Neuronal stem cell (in vitro differentiated cells): ENCODE measurements around the gene TSPAN9.

ENCODE experiments used
- DNase-seq: peaks from one replicate; pipeline ENCODE4 v3.0.0-alpha.2; 2013; ENCODE audit warnings: low spot score
- H2AFZ ChIP-seq: one replicate; pipeline ENCODE4 v1.6.1; 2013; ENCODE audit warnings: mild to moderate bottlenecking, low read length, inconsistent platforms
- H2AK5ac ChIP-seq: 2 replicates; pipeline ENCODE4 v1.6.1; 2013; ENCODE audit warnings: low read depth, mild to moderate bottlenecking, inconsistent platforms, low read length, moderate library complexity, mixed read lengths
- H2BK120ac ChIP-seq: 2 replicates; pipeline ENCODE4 v1.6.1; 2013; ENCODE audit warnings: low read depth, mild to moderate bottlenecking, inconsistent platforms, low read length, moderate library complexity, mixed read lengths
- H2BK12ac ChIP-seq: one replicate; pipeline ENCODE4 v1.6.1; 2013; ENCODE audit warnings: low read length, inconsistent platforms
- H2BK15ac ChIP-seq: 2 replicates; pipeline ENCODE4 v1.6.1; 2013; ENCODE audit warnings: mild to moderate bottlenecking, low read length, inconsistent platforms, mixed read lengths
- H2BK5ac ChIP-seq: one replicate; pipeline ENCODE4 v1.6.1; 2013; ENCODE audit warnings: inconsistent platforms, mild to moderate bottlenecking, low read length, moderate library complexity
- H3K14ac ChIP-seq: one replicate; pipeline ENCODE4 v1.6.1; 2013; ENCODE audit warnings: low read length, inconsistent platforms
- H3K18ac ChIP-seq: 2 replicates; pipeline ENCODE4 v1.6.1; 2013; ENCODE audit warnings: low read length, inconsistent platforms
- H3K23ac ChIP-seq: 2 replicates; pipeline ENCODE4 v1.6.1; 2013; ENCODE audit warnings: low read depth, mild to moderate bottlenecking, mixed read lengths, low read length, inconsistent platforms; ENCODE audit not compliant: poor library complexity
- H3K27ac ChIP-seq: replicated peaks from 3 replicates; pipeline ENCODE4 v1.5.1; 2013; ENCODE audit warnings: low read length, inconsistent platforms
- H3K27me3 ChIP-seq, 3 experiments: 2 replicates each; pipeline ENCODE4 v1.6.1; 2013; ENCODE audit warnings: low read length in 3 of 3, mild to moderate bottlenecking in 2 of 3, inconsistent platforms in 1 of 3, low read depth in 1 of 3, mixed read lengths in 1 of 3, moderate library complexity in 1 of 3; ENCODE audit not compliant: control insufficient read depth in 3 of 3, insufficient read depth in 3 of 3
- H3K36me3 ChIP-seq, 2 donors: replicated peaks in 1 of 2; 2 replicates each; pipeline ENCODE4 v1.6.1; 2013; ENCODE audit warnings: low read length in 2 of 2; ENCODE audit not compliant: control insufficient read depth in 2 of 2, insufficient read depth in 2 of 2
- H3K4ac ChIP-seq: 2 replicates; pipeline ENCODE4 v1.6.1; 2013; ENCODE audit warnings: inconsistent platforms, mild to moderate bottlenecking, low read length, moderate library complexity
- H3K4me1 ChIP-seq, 2 donors: 1 replicate in 1 of 2; 2 replicates in 1 of 2; pipeline ENCODE4 v1.6.1; 2013; ENCODE audit warnings: low read length in 2 of 2, low read depth in 1 of 2; ENCODE audit not compliant: control insufficient read depth in 2 of 2, insufficient read depth in 1 of 2
- H3K4me2 ChIP-seq: one replicate; pipeline ENCODE4 v1.6.1; 2013; ENCODE audit warnings: mild to moderate bottlenecking, low read length, inconsistent platforms; ENCODE audit not compliant: insufficient read depth, poor library complexity, severe bottlenecking
- H3K4me3 ChIP-seq, 2 donors: 2 replicates each; pipeline ENCODE4 v1.5.1; 2013; ENCODE audit warnings: low read length in 2 of 2, mild to moderate bottlenecking in 2 of 2, inconsistent platforms in 1 of 2, moderate library complexity in 1 of 2
- H3K79me1 ChIP-seq: one replicate; pipeline ENCODE4 v1.6.1; 2013; ENCODE audit warnings: low read depth, mild to moderate bottlenecking, inconsistent platforms, low read length, moderate library complexity
- H3K9ac ChIP-seq: one replicate; pipeline ENCODE4 v1.6.1; 2013; ENCODE audit warnings: mild to moderate bottlenecking, low read depth, low read length, inconsistent platforms; ENCODE audit not compliant: poor library complexity
- H3K9me3 ChIP-seq, 2 donors: replicated peaks in 1 of 2; 2 replicates each; pipeline versions ENCODE3 to v1.6.1; 2013; ENCODE audit warnings: low read length in 2 of 2, mild to moderate bottlenecking in 2 of 2, inconsistent platforms in 1 of 2, low read depth in 1 of 2, mixed read lengths in 1 of 2, moderate library complexity in 1 of 2; ENCODE audit not compliant: control insufficient read depth in 2 of 2, insufficient read depth in 1 of 2
- H4K8ac ChIP-seq: one replicate; pipeline ENCODE4 v1.6.1; 2013; ENCODE audit warnings: low read depth, mild to moderate bottlenecking, inconsistent platforms, low read length, moderate library complexity
- H4K91ac ChIP-seq: one replicate; pipeline ENCODE4 v1.6.1; 2013; ENCODE audit warnings: low read length, low read depth, mild to moderate bottlenecking, inconsistent platforms; ENCODE audit not compliant: poor library complexity
- WGBS, 2 donors: extraction: QIAGEN DNeasy Blood & Tissue Kit; methylation state at CpG; one replicate each; pipeline ENCODE4 v1.1.7; 2013; ENCODE audit warnings: missing lambda C conversion rate in 2 of 2, mixed read lengths in 1 of 2; ENCODE audit not compliant: insufficient read length in 2 of 2, insufficient replicate concordance in 1 of 2; ENCODE audit errors: extremely low coverage in 2 of 2; 5-methylcytosine and 5-hydroxymethylcytosine counted together

The TSPAN9 gene

DNA sequence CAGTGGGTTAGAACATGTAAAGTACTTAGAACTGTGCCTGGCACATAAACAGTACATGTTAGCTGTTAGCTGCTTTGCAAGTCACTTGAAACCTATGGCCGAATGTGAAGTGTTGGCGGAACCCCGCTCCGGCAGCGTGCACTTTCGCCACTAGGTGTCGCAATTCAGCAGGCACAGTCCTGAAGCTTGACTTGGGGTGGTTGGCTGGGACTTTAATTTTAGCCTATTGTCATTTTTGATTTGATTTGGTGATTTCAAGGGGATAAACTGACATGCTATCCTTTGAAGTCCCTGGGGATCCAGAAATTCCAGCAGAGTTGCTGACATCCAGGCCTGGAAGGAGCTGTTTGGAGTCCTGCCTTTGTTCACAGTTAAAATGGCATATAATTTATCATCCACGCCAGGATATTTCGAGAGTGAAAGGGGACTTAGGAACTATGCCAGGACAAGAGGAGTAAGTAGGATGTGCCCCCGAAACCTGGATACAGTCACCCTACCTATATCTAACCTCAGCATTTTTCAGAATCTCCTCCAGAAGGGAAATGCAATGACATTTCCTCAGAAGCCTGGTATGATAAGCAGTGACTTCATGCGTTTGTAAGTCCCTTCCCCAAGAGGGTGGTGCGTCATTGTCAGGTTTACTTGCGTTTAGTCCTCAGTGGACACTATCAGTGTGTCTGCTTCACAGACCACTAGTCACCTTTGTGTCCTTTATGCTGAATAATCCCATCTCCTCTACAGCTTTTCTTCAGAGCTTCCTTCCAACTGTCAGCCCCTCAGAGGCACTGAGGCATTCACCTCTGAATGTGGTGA is 3.5 kb upstream of the TSPAN9 start:
- Histone ChIP-seq H3K23ac (no peak overlapping the region), H2AK5ac (no peak overlapping the region), H3K9me3 (no peaks in the 10 kb centered on the region), H3K9ac (no peak overlapping the region), H2BK15ac (no peak overlapping the region), H4K8ac (no peak overlapping the region), H3K79me1 (peaks cover 2% of the 10 kb centered on the region), H3K4me1 (peaks cover 3 to 8% of the 10 kb centered on the region in 2 donors), H3K4me3 (no peak overlapping the region), H3K14ac (no peak overlapping the region), H2BK12ac (no peak overlapping the region), H4K91ac (no peak overlapping the region), H2BK5ac (no peak overlapping the region), H3K36me3 (no peaks in the 10 kb centered on the region), H3K4me2 (no peak overlapping the region), H3K18ac (no peak overlapping the region), H3K4ac (no peak overlapping the region), H2AFZ (no peak overlapping the region), H3K27ac (no peak overlapping the region), H3K27me3 (peaks cover 0 to 23% (median 4%) of the 10 kb centered on the region in 3 experiments), H2BK120ac (no peak overlapping the region)
- DNase-seq, result peak; percentile 81
- no CpG with 5 or more reads among the region's 13 CpGs for WGBS, 2 donors

DNA sequence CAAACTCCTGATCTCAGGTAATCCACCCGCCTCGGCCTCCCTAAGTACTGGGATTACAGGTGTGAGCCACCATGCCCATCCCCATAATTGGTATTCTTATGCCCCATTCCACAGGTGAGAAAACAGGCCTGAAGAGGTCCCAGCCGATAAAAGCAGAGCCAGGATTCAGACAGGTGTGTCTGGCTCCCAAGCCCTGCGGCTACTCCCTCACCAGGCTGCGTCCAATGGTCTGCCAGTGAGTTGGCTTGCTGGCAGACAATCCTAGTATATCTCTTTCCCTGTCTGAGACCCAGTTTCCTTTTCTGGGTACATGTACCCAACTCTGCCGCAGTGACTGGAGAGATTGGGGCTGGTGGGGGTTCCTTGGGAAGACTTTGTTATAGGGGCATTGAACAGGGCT is 1.9 kb upstream of the TSPAN9 start:
- no CpG with 5 or more reads among the region's 6 CpGs for WGBS, 2 donors
- Histone ChIP-seq H3K36me3 (no peaks in the 10 kb centered on the region), H3K27me3 (peaks cover 0 to 13% (median 4%) of the 10 kb centered on the region in 3 experiments), H3K9me3 (no peaks in the 10 kb centered on the region), H4K91ac (no peak overlapping the region), H3K4me1 (peaks cover 3 to 8% of the 10 kb centered on the region in 2 donors), H3K4ac (no peak overlapping the region), H3K4me3 (no peak overlapping the region), H2BK120ac (no peak overlapping the region), H4K8ac (no peak overlapping the region), H3K9ac (no peak overlapping the region), H3K27ac (no peak overlapping the region), H2AK5ac (no peak overlapping the region), H2BK5ac (no peak overlapping the region), H3K23ac (no peak overlapping the region), H2BK12ac (no peak overlapping the region), H3K79me1 (peaks cover 2% of the 10 kb centered on the region), H3K18ac (no peak overlapping the region), H3K4me2 (no peak overlapping the region), H2BK15ac (no peak overlapping the region), H3K14ac (no peak overlapping the region), H2AFZ (no peak overlapping the region)
- no peak for DNase-seq

GRCh38 chr12:3077572-3078081 is 448 bp downstream of the TSPAN9 start:
- Histone ChIP-seq H3K14ac (no peak overlapping the region), H2BK5ac (no peak overlapping the region), H2BK15ac (peak overlapping the region; percentile 69), H3K27me3 (peaks cover 0 to 10% (median 4%) of the 10 kb centered on the region in 3 experiments), H2AK5ac (peak overlapping the region; percentile 48), H4K8ac (no peak overlapping the region), H3K23ac (no peak overlapping the region), H3K4me2 (peak overlapping the region; percentile 75), H3K27ac (no peak overlapping the region), H3K36me3 (no peaks in the 10 kb centered on the region), H2BK12ac (no peak overlapping the region), H3K9ac (peak overlapping the region; percentile 64), H3K79me1 (peaks cover 2% of the 10 kb centered on the region), H3K18ac (peak overlapping the region; percentile 88), H3K4me3 (peak overlapping the region; percentile 59 to 91), H3K4ac (peak overlapping the region; percentile 13), H3K4me1 (peaks cover 4 to 6% of the 10 kb centered on the region in 2 donors), H3K9me3 (no peaks in the 10 kb centered on the region), H2BK120ac (no peak overlapping the region), H4K91ac (no peak overlapping the region), H2AFZ (peak overlapping the region; percentile 98)
- no peak for DNase-seq
- no CpG with 5 or more reads among the region's 32 CpGs for WGBS, 2 donors

GRCh38 chr12:3078086-3078820 is 1.1 kb downstream of the TSPAN9 start:
- Histone ChIP-seq H2BK12ac (no peak overlapping the region), H3K4me3 (peak overlapping the region in 1 of 2 donors; percentile 59)

More at GRCh38 chr12:3078086-3078820, 1.1 kb downstream of the TSPAN9 start:
- Histone ChIP-seq H2BK5ac (no peak overlapping the region), H3K9me3 (no peaks in the 10 kb centered on the region), H3K18ac (no peak overlapping the region), H3K36me3 (no peaks in the 10 kb centered on the region), H3K4me1 (peaks cover 4 to 6% of the 10 kb centered on the region in 2 donors), H3K14ac (no peak overlapping the region), H3K9ac (no peak overlapping the region), H4K91ac (no peak overlapping the region), H2BK15ac (no peak overlapping the region), H3K27me3 (peaks cover 0 to 10% (median 4%) of the 10 kb centered on the region in 3 experiments), H3K4me2 (peak overlapping the region; percentile 75), H2AFZ (peak overlapping the region; percentile 98), H3K79me1 (peaks cover 2% of the 10 kb centered on the region), H2AK5ac (no peak overlapping the region), H3K27ac (no peak overlapping the region), H4K8ac (no peak overlapping the region), H2BK120ac (no peak overlapping the region), H3K4ac (no peak overlapping the region), H3K23ac (no peak overlapping the region)
- no peak for DNase-seq
- WGBS, 2 donors, result no CpG with 5 or more reads among the region's 10 CpGs
